Naive thymus-derived CD8-positive, alpha-beta T cell (primary cell): ENCODE results near the gene NCMAP. TPM values are rescaled to one million over a fixed set of nuclear protein-coding genes. Genes with fewer than 3 reads are reported as not detected.

Experiments
- ATAC-seq, 2 donors: fragments of 150-1000 bp; cut with Tn5 transposase in 1 of 2; sonication (Bioruptor Pico), chemical (Tn5 transposase) in 1 of 2; 1 replicate in 1 of 2; 2 replicates in 1 of 2; pipeline ENCODE4 v1.10.0; 2021; ENCODE audit warnings: mild to moderate bottlenecking in 2 of 2, moderate library complexity in 2 of 2
- POLR2A ChIA-PET: fragments of 350-600 bp; sonication (Branson Sonifier 250); formaldehyde crosslinking; loops from one replicate; lab custom pipeline; 2021; ENCODE audit warnings: antibody characterized with exemption; lab: Charles Lee
- DNase-seq, 10 donors: peaks; one replicate each; pipeline versions ENCODE4 v3.0.0 to v3.0.0-alpha.2; 2020 to 2022
- H3K27ac Mint-ChIP-seq, 10 donors: one replicate each; pipeline ENCODE4 v1.8.0; 2020 to 2022; ENCODE audit warnings: mild to moderate bottlenecking in 10 of 10, mixed read lengths in 10 of 10, moderate library complexity in 4 of 10, inconsistent platforms in 1 of 10
- H3K27me3 Mint-ChIP-seq, 5 donors: one replicate each; pipeline ENCODE4 v1.8.0; 2021 to 2022; ENCODE audit warnings: mixed read lengths in 5 of 5
- H3K36me3 Mint-ChIP-seq, 3 donors: one replicate each; pipeline ENCODE4 v1.8.0; 2020 to 2022; ENCODE audit warnings: mixed read lengths in 3 of 3, mild to moderate bottlenecking in 2 of 3, inconsistent platforms in 1 of 3
- H3K4me1 Mint-ChIP-seq, 4 donors: one replicate each; pipeline ENCODE4 v1.8.0; 2021 to 2022; ENCODE audit warnings: mixed read lengths in 4 of 4
- H3K4me3 Mint-ChIP-seq, 10 donors: one replicate each; pipeline ENCODE4 v1.8.0; 2020 to 2022; ENCODE audit warnings: mild to moderate bottlenecking in 10 of 10, mixed read lengths in 10 of 10, moderate library complexity in 6 of 10, inconsistent platforms in 1 of 10
- H3K9me3 Mint-ChIP-seq, 9 donors: one replicate each; pipeline ENCODE4 v1.8.0; 2020 to 2022; ENCODE audit warnings: mixed read lengths in 9 of 9, mild to moderate bottlenecking in 3 of 9, inconsistent platforms in 1 of 9, moderate library complexity in 1 of 9
- polyA plus RNA-seq, 3 donors: library from polyadenylated mRNA; unstranded; fragments of 300-500 nt; fragmentation: Illumina TruSeq; gene quantifications; one replicate each; pipeline ENCODE4 v1.2.3, GENCODE V29; 2021
- total RNA-seq, 8 experiments: library from RNA in 2 of 8; stranded (reverse) in 2 of 8; gene quantifications; one replicate each; pipeline ENCODE4 v1.2.3 and lab custom pipeline; 2021 to 2026

Gene NCMAP
- total and polyA plus RNA-seq, 5 experiments from 2014 or later: 0.03 to 0.21 (median 0.09) TPM; not detected in 2

DNA sequence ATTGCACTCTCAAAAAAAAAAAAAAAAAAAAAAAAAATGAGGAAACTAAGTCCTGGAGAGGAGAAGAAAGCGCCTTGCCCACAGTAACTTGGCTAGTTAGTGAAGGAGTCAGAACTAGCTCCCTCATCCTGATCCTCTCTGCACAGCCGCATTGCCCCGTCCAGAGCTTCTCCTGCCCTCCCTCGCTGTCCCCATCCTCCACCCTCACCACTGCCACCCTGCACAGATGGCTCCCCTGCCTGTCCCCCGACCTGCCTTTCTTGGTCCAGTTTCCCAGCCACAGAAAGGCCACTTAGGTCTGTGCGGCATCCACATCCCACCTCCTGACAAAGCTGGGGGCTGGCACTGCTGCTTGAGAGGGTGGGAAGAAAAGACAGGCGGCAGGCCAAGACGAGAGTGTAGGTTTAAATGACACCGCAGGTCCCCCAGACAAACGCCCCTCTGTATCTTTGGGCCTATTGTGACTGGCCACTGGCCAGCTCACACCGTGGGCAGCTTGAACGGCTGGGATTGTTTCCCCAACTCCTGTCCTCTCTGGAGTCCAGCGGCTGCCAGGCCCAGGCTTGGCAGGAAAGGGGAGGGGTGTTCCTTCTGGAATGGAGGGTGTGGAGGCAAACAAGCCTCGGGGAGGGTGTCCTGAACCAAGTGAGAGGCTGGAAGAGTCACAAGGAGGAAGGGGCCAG is 20.2 kb downstream of the NCMAP start:
- POLR2A ChIA-PET: interaction anchor here (0.6 to 0.7 kb wide), 3 partner anchors 89 to 180 kb away, joined by 3 read pairs; no protein-coding TSS in a partner anchor
- H3K9me3 Mint-ChIP-seq: peaks cover 0 to 3% (median 0%) of the 10 kb centered on the region in 9 donors
- no peaks in the 10 kb centered on the region for H3K27me3 Mint-ChIP-seq
- H3K27ac Mint-ChIP-seq: peak overlapping the region in 1 of 10 donors; percentile 53
- ATAC-seq (no peak), DNase-seq (no peak)
- no peaks in the 10 kb centered on the region for H3K36me3 Mint-ChIP-seq
- H3K4me1 Mint-ChIP-seq: peaks cover 10 to 13% (median 11%) of the 10 kb centered on the region in 4 donors
- H3K4me3 Mint-ChIP-seq: no peak overlapping the region

DNA sequence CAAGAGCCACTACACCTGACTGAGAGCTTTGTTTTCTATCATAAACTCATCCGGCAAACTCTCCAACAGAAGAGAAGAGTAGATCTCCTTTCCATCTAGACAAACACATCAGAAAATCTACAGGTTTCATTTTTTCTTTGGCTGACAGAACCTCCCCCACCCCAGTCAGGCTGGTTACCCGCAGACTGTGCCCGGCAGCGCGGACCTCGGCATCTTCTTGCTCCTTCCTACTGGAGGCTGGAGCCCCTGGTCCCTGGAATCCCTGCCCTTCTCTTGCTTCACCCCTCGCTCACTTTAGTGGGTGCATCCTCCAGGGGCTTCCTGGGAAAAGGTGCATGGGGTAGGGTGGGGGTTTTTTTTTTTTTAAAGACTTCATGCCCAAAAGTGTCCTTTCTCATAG is 23.0 kb downstream of the NCMAP start:
- no peak overlapping the region for H3K4me3 Mint-ChIP-seq
- no peak for DNase-seq
- POLR2A ChIA-PET: no interaction called here
- ATAC-seq: no peak
- no peaks in the 10 kb centered on the region for H3K27me3 Mint-ChIP-seq
- no peak overlapping the region for H3K27ac Mint-ChIP-seq
- peaks cover 0 to 3% (median 0%) of the 10 kb centered on the region in 9 donors for H3K9me3 Mint-ChIP-seq
- H3K4me1 Mint-ChIP-seq: peaks cover 0 to 2% (median 0%) of the 10 kb centered on the region in 4 donors
- H3K36me3 Mint-ChIP-seq: peaks cover 0 to 2% (median 0%) of the 10 kb centered on the region in 3 donors

DNA sequence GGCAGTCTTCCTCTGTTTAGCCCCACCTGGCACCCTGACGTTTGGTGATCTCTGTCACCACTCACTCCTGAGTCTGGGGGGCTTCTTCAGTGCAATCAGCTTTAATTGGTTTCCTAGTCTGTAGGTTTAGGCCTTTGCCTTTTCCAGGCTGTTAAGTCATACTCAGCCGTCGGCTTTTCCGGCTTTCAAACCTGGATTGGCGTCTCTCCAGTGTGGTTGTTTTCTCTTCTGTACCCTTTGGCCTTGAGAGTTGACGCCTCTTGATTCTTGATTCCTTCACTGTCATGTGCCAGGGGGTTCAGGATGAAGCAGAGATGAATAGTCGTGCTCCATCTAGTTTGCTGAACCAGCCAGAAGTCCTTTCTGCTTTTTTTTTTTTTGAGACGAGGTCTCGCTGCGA is 24.9 kb downstream of the NCMAP start:
- Mint-ChIP-seq H3K36me3 (peaks cover 0 to 2% (median 0%) of the 10 kb centered on the region in 3 donors), H3K4me3 (no peak overlapping the region), H3K27me3 (no peaks in the 10 kb centered on the region), H3K27ac (no peak overlapping the region), H3K4me1 (peaks cover 0 to 2% (median under 1%) of the 10 kb centered on the region in 4 donors), H3K9me3 (peaks cover 0 to 3% (median 0%) of the 10 kb centered on the region in 9 donors)
- POLR2A ChIA-PET: no interaction called here
- ATAC-seq: no peak
- no peak for DNase-seq

DNA sequence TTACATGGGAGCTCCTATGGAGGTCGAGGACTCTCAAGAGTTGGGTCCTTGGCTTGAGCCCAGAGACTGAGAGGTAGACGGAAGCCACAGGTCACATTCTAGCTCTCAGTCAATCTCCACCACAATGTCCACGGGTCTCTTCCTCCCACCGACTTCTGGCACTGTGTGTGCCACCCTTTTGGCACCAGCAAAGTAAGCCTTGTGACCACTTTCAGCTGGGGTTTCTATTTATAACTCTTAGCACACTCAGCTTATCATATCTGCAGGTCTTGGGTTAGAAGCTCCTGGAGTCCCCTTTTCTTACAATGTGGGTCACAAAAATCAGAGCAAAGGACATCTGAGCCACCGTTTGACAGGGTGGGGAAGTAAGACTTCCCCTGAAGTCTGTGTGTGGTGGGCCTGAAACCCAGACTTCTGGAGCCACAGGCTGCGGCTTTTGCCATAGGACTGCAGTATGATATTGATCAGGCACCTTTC is 28.3 kb downstream of the NCMAP start:
- ATAC-seq (no peak), DNase-seq (no peak)
- Mint-ChIP-seq H3K9me3 (peaks cover 0 to under 1% (median 0%) of the 10 kb centered on the region in 9 donors), H3K4me1 (peaks cover 7 to 10% (median 9%) of the 10 kb centered on the region in 4 donors), H3K36me3 (peaks cover 0 to 2% (median 0%) of the 10 kb centered on the region in 3 donors), H3K27ac (peak overlapping the region in 2 of 10 donors; percentile 54 to 87), H3K4me3 (no peak overlapping the region), H3K27me3 (no peaks in the 10 kb centered on the region)
- POLR2A ChIA-PET: interaction anchor here (0.5 to 1.2 kb wide), 3 partner anchors 21 to 123 kb away, joined by 3 to 4 read pairs (median 3); no protein-coding TSS in a partner anchor

DNA sequence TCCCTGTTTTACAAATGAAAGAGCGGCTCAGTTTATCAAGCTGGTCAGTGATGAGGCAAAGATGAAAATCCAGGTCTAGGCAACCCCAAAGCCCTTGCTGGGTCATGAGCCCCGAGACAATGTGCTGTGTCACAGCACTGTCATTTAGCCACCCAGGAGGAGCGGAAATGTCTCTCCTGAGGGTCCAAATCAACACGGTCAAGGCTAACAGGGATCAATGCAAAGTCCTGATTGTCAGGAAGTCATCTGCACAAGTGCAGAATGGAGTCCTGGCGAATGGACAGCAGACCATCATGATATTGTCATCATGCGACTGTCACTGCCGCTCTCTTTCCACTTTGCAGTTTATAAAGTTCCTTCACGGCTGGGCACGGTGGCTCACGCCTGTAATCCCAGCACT is 30.2 kb downstream of the NCMAP start:
- no peak for DNase-seq
- H3K4me3 Mint-ChIP-seq: no peak overlapping the region
- H3K9me3 Mint-ChIP-seq: no peaks in the 10 kb centered on the region
- no peaks in the 10 kb centered on the region for H3K27me3 Mint-ChIP-seq
- POLR2A ChIA-PET: interaction anchor here (0.6 to 2.4 kb wide), 3 partner anchors 78 to 84 kb away, joined by 3 to 20 read pairs (median 3); partner anchors contain the start of gene RCAN3
- peaks cover 0 to 2% (median 0%) of the 10 kb centered on the region in 3 donors for H3K36me3 Mint-ChIP-seq
- ATAC-seq: no peak
- peak overlapping the region in 2 of 10 donors; percentile 46 to 87 for H3K27ac Mint-ChIP-seq
- H3K4me1 Mint-ChIP-seq: peaks cover 7 to 10% (median 9%) of the 10 kb centered on the region in 4 donors

DNA sequence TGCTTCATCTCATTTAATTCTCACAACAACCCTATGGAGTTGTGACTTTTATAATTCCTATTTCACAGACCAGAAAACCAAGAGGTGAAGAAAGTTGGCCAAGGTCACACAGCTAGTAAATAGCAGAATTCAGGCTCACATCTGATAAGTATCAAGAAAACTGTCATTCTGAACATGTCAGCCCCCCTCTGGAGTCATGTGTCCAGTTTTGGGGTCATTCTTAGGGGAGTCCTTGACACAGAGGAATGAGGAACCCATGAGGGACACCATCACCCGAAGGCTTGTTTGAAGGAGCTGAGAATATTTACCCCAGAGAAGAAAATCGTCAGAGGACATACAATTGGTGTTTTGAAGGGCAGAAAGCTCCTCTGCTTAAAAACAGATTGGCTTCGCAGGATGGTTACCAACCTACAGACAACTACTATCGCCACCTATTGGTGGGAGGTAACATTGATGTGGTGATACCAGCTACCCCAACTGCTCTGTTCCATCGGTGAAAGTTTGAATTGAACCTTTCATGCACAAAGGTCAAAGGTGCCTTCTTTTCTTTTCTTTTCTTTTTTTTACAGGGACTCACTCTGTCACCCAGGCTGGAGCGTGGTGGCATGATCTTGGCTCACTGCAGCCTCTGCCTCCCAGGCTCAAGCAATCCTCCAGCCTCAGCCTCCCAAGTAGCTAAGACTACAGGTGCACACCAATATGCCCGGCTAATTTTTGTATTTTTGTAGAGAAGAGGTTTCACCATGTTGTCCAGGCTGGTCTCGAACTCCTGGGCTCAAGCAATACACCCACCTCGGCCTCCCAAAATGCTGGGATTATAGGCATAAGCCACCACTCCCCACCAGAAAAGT is 31.3 kb downstream of the NCMAP start:
- Mint-ChIP-seq H3K27ac (peak overlapping the region; percentile 55 to 94 (median 90)), H3K27me3 (no peaks in the 10 kb centered on the region), H3K9me3 (no peaks in the 10 kb centered on the region), H3K36me3 (peaks cover 0 to 2% (median 0%) of the 10 kb centered on the region in 3 donors), H3K4me1 (peaks cover 9 to 10% (median 9%) of the 10 kb centered on the region in 4 donors), H3K4me3 (peak overlapping the region in 4 of 10 donors; percentile 15 to 53 (median 26))
- peak; percentile 100 for ATAC-seq
- POLR2A ChIA-PET: interaction anchor here (0.5 to 2.4 kb wide), 10 partner anchors 56 to 1822 kb away, joined by 3 to 20 read pairs (median 4); partner anchors contain the start of genes NIPAL3, RCAN3 and SRRM1
- peak in 9 of 10 donors; percentile 36 to 82 (median 74) for DNase-seq

DNA sequence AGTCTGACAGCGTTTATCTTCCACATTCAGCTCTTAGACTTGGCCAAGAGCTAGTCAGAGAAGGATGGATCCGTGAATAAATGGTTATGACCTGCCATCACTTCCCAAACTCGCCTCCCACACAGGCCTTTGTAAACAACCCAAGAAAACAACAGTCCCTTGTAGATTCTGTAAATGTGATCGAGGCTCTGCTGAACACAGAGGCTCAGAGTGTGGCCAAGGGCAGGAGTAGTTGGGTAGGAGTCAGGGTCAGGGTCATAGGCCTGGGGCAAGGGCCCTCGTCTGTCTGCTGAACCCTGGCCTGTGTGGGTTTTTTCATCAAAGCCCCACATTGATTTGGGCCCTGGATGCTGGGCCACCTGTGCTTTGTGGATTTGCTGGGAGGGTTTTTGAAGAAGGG is 32.7 kb downstream of the NCMAP start:
- no peak for ATAC-seq
- no peaks in the 10 kb centered on the region for H3K9me3 Mint-ChIP-seq
- no peaks in the 10 kb centered on the region for H3K27me3 Mint-ChIP-seq
- no peak overlapping the region for H3K4me3 Mint-ChIP-seq
- peaks cover 7 to 10% (median 9%) of the 10 kb centered on the region in 4 donors for H3K4me1 Mint-ChIP-seq
- POLR2A ChIA-PET: interaction anchor here (2.3 to 2.4 kb wide), 2 partner anchors 87 to 174 kb away, joined by 14 to 20 read pairs; partner anchors contain the start of genes NIPAL3 and RCAN3
- no peaks in the 10 kb centered on the region for H3K36me3 Mint-ChIP-seq
- H3K27ac Mint-ChIP-seq: peak overlapping the region in 1 of 10 donors; percentile 21
- DNase-seq: no peak

DNA sequence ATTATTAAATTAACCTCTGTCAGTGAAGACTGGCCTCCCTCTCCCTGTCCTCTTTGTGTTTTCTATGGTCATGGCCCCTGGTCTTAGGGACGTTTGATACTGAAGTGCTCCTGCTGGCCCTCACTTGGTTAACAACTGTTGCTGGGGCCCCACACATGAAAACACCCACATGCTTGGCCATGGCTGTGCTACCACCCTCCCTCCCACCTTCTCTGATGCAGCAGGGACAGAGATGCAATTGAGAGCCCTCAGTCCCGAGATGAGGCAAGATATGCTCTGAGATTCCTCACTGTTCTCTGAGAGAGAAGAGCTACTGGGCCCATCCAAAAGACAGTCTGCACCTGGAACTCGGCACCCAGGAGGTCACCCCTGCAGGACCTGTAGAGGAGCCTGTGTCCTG is 33.3 kb downstream of the NCMAP start:
- Mint-ChIP-seq H3K4me3 (no peak overlapping the region), H3K4me1 (peaks cover 7 to 10% (median 9%) of the 10 kb centered on the region in 4 donors), H3K27me3 (no peaks in the 10 kb centered on the region), H3K9me3 (no peaks in the 10 kb centered on the region), H3K27ac (no peak overlapping the region), H3K36me3 (no peaks in the 10 kb centered on the region)
- no peak for ATAC-seq
- POLR2A ChIA-PET: no interaction called here
- DNase-seq: no peak

DNA sequence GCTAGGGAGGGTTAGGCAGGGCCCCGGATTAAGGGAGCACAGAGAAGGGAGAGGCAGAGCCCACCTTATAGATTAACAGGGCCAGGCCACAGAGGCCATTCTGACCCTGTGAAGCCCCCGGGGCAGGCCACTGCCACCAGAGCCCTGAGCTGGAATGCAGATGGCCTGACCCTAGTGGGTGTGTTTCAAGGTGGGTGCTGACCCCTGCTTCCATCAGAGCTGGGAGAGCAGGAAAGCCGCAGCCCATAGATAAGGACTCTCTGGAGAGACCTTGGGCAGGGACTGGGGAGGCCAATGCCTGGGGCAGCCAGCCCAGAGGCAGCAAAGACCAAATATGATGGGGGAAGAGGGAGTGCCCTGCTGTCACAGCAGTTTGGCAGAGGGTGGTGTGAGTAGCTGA is 35.9 kb downstream of the NCMAP start:
- H3K4me3 Mint-ChIP-seq: no peak overlapping the region
- no peaks in the 10 kb centered on the region for H3K36me3 Mint-ChIP-seq
- peak overlapping the region in 1 of 10 donors; percentile 89 for H3K27ac Mint-ChIP-seq
- H3K4me1 Mint-ChIP-seq: peaks cover 6 to 8% (median 6%) of the 10 kb centered on the region in 4 donors
- H3K27me3 Mint-ChIP-seq: peaks cover 0 to 5% (median 0%) of the 10 kb centered on the region in 5 donors
- DNase-seq (no peak), ATAC-seq (no peak)
- H3K9me3 Mint-ChIP-seq: no peaks in the 10 kb centered on the region
- POLR2A ChIA-PET: no interaction called here

DNA sequence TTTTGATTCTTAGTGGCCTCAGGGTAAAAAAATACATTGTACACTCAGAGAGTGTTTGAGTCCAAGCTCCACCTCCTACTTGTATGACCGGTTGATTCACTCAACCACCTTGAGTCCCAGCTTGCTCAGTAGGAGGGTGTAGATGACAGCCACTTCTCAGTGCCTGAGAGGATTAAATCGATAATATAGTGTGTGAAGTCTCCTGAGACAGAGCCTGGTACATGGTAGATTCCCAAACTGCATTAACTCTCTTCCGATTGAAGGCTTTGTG is 38.4 kb downstream of the NCMAP start:
- Mint-ChIP-seq H3K27ac (peak overlapping the region in 1 of 10 donors; percentile 87), H3K27me3 (peaks cover 0 to 6% (median 2%) of the 10 kb centered on the region in 5 donors), H3K4me1 (peaks cover 0 to 2% (median 0%) of the 10 kb centered on the region in 4 donors), H3K36me3 (no peaks in the 10 kb centered on the region), H3K4me3 (no peak overlapping the region), H3K9me3 (no peaks in the 10 kb centered on the region)
- ATAC-seq: no peak
- DNase-seq: no peak
- POLR2A ChIA-PET: no interaction called here

DNA sequence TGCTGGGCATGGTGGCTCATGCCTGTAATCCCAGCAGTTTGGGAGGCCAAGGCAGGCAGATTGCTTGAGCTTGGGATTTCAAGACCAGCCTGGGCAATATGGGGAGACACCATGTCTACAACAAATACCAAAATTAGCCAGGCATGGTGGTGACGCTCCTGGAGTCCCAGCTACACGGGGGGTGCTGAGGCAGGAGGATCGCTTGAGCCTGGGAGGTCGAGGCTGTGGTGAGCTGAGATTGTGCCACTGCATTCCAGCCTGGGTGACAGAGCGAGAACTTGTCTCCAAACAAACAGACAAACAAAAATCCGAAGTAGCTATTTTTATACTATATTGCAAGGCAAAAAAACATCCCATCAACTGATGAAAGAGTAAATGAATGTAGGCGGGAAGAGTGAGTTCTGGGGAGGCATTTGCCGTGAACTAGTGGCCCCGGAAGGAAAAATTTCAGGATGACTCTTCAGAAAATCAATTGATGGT is 40.6 kb downstream of the NCMAP start:
- POLR2A ChIA-PET: no interaction called here
- H3K9me3 Mint-ChIP-seq: no peaks in the 10 kb centered on the region
- peaks cover 0 to 6% (median 2%) of the 10 kb centered on the region in 5 donors for H3K27me3 Mint-ChIP-seq
- DNase-seq: no peak
- peaks cover 0 to 1% (median 0%) of the 10 kb centered on the region in 4 donors for H3K4me1 Mint-ChIP-seq
- peak overlapping the region in 2 of 10 donors; percentile 64 to 81 for H3K27ac Mint-ChIP-seq
- ATAC-seq: no peak
- no peaks in the 10 kb centered on the region for H3K36me3 Mint-ChIP-seq
- H3K4me3 Mint-ChIP-seq: no peak overlapping the region

DNA sequence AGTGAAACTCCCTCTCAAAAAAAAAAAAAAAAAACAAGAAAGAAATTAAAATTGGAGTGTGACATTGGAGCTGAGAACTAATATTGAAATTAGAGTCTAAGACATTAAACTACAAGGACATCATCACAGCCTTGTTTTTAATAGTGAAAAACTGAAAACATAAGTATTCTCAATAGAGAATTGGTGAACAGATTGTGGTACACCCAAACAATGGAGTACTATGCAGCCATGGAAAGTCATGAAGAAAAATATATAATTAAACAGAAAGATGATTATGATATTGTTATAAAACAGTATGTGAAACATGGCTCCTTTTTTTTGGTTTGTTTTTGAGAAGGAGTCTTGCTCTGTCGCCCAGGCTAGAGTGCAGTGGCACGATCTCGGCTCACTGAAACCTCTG is 43.4 kb downstream of the NCMAP start:
- no peak overlapping the region for H3K27ac Mint-ChIP-seq
- no peaks in the 10 kb centered on the region for H3K9me3 Mint-ChIP-seq
- no peaks in the 10 kb centered on the region for H3K4me1 Mint-ChIP-seq
- no peak overlapping the region for H3K4me3 Mint-ChIP-seq
- ATAC-seq (no peak), DNase-seq (no peak)
- no peaks in the 10 kb centered on the region for H3K36me3 Mint-ChIP-seq
- POLR2A ChIA-PET: interaction anchor here (0.6 kb wide), 1 partner anchor 31 kb away, joined by 3 read pairs; no protein-coding TSS in a partner anchor
- H3K27me3 Mint-ChIP-seq: peaks cover 0 to 6% (median 2%) of the 10 kb centered on the region in 5 donors
